NCI-H2081 treated with DMSO at 0.1 percent for 48 hours (cell line): ENCODE measurements around the gene ISOC2.
"Not testable (repeated sequence)": the region's sequence is repeated elsewhere in the genome, so short reads cannot be mapped to it uniquely, and the experiment has no call there.

Experiments used
- DNase-seq: peaks from one replicate; lab custom pipeline; 2025; lab: John Stamatoyannopoulos, UW

ISOC2 gene

DNA sequence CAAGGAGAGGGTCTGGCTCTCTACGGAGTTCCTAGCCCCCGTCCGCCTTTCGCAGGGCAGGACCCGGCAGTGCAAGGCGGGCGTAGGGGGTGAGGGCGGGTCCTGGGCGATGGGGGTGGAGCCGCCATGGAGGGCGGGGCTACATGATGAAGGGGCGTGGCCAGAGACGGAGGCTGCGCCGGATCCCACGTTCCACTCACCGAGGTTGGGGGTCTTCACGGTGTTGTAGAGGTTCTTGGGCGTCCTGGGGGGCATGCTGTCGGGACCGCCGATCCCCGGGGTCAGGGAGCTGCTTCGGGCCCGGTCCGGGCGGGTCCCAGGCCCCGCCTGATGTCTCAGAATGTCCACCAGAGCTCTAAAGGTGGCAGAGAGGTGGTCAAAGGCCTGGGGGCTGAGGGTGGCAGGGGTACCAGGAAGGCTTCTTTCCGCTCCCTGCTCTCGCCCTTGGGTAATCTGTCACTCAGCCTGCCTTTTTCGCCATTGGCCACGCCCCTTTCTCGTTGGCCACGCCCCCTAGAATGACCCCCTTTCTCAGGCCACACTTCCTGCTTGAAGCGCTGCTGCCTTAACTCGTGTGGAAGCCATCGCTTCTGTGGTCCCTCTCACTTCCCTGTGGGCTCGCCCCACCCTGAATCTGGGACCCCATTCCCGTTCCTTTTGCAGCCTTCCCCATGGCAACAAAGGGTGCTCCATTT is 20.9 kb downstream of the ISOC2 start:
- DNase-seq: no peak

DNA sequence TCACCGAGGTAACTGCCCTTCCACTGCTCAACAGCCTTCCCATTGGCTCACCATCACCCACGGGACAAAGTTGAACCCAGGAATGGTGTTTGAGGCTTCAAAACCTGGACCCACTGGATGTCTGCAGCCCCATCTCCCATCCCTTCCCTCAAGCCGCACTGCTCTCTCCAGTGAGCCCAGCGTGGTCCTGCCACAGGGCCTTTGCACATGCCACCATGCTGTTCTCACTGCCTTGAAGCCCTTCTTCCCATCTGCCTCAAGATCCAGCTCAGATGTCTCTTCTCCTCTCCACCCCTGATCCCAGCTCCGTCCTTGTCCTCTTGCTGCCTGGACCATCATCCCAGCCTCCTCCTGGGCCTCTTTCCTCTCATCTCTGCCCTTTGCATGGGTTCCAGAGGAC is 22.4 kb downstream of the ISOC2 start:
- DNase-seq: no peak

DNA sequence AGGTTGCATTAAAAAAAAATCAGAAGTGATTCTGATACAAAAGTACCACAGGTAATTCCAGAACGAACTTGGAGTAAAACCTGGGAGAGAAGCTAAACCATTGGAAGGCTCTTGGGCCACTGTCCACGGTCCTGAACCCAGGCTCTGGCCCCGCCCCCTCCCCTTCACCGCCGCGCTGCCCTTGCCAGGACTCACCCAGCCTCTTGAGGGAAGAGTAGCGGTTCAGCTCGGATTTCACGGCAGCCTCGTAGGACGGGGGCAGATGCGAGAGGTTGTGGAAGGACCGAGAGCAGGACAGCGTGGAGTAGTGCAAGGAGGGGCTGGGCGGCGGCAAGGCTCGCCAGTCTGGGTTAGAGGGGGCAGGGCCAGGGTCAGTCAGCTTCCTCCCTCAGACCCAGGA is 24.0 kb downstream of the ISOC2 start:
- DNase-seq: no peak

- no peak for DNase-seq
Observed at GRCh38 chr19:55436847-55437246, 24.6 kb downstream of the ISOC2 start.

DNA sequence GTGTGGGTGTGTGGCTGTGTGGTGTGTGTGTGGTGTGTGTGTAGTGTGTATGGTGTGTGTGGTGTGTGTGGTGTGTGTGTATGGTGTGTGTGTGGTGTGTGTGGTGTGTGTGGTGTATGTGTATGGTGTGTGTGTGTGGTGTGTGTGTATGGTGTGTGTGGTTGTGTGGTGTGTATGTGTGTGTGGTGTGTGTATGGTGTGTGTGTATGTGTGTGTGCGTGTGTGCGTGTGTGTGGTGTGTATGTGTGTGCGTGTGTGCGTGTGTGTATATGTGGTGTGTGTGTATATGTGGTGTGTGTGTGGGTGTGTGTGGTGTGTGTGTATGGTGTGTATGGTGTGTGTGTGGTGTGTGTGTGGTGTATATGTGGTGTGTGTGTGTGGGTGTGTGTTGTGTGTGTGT is 26.4 kb downstream of the ISOC2 start:
- no peak for DNase-seq

DNA sequence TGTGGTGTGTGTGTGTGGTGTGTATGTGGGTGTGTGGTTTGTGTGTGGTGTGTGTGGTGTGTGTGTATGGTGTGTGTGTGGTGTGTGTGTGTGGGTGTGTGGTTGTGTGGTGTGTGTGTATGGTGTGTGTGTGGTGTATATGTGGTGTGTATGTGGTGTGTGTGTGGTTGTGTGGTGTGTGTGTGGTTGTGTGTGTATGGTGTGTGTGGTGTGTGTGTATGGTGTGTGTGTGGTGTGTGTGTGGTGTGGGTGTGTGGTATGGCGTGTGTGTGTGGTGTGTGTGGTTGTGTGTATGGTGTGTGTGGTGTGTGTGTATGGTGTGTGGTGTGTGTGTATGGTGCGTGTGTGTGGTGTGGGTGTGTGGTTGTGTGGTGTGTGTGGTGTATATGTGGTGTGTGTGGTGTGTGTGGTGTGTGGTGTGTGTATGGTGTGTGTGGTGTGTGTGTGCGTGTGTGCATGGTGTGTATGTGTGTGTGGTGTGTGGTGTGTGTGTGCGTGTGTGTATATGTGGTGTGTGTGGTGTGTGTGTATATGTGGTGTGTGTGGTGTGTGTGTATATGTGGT is 27.0 kb downstream of the ISOC2 start:
- DNase-seq: no peak

DNA sequence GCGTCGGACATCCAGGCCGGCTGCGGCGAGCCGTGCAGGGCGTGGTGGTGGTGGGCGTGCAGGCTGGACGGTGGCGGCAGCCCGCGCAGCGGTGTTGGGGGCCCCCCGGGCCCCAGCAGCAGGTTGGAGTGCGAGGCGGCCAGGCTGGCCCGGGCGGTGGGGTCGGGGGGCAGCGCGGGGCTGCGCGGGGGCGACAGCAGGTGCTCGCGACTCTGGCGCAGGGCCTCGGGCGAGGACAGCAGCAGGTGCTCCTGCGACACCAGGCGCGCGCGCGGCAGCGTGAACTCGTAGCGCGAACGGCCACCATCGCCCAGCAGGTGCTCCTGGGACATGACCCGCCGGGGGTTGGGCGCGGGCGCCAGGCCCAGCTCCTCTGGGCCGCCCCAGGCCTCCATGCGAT is 28.1 kb downstream of the ISOC2 start:
- DNase-seq: no peak

DNA sequence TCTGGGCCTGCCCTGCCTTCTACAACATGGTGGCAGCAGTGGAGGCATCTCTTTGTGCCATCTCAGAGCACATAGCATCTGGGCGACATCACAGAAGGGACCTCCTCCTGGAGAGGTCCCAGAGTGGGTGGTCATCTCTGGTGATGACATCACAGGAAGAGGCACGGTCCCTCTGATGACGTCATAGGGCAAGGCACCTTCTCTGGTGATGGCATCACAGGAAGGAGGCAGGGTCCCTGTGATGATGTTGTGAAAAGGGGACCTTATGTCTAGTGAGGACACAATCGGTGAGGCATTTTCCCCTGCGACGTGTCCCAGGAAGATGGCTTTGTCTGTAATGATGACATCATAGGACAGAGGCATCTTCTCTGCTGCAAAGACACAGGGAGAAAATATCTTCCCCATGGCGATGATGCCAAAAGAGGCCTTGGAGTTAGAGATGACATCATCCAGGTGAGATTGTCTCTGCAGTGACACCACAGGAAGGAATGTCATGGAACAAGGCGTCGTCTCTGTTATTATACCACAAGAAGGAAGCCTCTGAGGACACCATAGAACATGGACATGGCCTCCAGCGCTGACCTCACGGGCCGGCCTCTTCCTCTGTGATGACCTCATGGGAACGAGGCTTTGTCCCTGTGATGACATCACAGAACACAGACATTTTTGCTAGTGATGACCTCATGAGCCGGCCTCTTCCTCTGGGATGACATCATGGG is 29.0 kb downstream of the ISOC2 start:
- no peak for DNase-seq

DNA sequence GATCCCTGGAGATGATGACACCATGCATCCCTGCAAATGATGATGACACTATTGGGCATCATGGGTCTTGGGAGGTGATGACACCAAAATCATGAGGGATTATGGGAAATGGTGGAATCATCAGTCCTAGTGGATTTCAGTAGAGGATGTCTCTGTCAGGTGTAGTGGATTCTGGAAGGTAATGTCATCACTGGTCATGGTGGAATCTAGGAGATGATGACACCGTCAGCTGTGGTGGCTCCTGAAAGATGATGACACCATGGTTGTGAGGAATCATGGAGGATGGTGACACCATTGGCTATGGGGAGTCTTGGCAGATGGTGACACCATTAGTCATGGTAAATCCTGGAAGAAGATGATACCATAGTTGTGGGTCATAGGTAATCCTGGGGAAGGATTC is 30.3 kb downstream of the ISOC2 start:
- no peak for DNase-seq

DNA sequence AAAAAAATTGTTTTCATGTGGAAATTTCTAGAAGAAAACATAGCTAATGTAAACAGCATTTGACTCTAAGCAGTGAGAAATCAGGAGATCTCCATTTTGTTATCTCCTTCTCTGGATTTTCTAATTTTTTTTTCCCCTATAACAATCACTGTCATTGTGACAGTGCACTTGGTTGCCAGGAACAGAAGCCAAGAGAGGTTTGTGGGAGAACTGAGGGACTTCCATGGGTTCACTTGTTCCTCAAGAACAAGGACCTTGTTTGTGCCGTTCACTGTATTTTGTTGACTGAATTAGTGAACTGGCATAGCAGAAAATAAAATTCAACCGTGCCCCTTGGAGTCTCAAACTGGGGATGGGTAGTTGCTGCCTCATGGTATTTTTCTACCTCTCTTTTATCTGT is 35.4 kb downstream of the ISOC2 start:
- no peak for DNase-seq

DNA sequence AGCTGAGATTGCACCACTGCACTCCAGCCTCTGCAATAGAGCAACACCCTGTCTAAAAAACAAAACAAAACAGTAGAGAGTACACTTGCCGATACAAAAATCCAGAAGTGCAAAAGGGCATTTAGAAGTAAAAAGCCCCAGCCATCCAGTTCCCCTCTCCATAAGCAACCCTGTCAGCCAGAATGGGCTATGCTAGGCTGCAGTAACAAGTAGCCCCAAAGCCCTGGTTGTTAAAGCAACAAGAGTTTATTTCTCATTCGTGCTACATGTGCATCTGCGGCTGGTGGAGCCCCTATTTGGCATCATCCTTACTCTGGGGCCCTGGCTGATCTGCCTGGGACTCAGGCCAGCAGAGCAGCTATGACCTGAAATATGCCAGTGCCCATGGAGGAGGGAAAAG is 36.9 kb downstream of the ISOC2 start:
- DNase-seq: no peak

DNA sequence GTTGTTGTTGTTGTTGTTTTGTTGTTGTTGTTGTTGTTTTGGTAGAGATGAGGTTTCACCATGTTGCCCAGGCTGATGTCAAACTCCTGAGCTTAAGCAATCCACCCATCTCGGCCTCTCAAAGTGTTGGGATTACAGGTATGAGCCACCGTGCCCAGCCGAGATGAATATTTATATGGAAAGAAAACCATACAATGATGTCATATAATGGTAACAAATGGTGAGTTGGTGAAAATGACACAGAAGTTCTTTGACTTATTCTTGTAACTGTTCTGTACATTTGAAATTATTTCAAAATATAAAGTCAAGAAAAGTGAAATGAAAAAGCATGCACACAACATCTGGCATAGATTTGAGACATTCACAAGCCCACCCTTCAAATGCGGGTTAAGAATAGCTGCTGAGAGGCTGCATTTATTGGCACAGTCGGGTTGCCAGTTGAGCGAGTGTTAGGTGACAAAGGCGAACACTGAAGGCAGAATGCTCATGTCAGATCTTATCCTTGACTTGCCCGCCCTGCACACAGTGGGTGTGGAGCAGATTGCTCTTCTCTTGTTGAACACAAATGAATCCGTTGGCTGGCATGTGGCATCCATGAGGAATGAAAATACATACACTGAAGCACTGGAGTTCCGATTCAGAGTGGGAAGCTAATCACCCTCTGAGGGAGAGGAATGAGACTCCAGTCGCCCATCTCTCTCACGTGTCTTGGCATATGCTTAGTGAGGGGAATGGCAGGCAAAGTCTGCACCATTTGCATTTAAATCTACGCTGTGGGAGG is 38.0 kb downstream of the ISOC2 start:
- no peak for DNase-seq

DNA sequence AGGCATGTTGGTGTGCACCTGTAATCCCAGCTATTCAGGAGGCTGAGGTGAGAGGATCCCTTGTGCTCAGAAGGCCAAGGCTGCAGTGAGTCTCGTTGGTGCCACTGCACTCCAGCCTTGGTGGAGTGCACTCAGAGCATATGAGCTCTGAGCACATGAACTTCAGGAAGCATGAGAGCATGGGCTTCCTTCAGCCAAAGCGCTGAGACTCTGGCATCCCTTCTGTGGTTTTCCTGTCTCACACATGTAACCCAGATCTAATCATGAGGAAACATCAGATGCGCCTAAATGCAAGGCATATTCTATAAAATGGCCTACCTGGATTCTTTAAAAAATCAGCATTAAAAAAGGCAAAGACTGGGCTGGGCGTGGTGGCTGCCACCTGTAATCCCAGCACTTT is 40.2 kb downstream of the ISOC2 start:
- not testable (repeated sequence) for DNase-seq

- DNase-seq: no peak
Observed at GRCh38 chr19:55419624-55420236, 41.7 kb downstream of the ISOC2 start.

DNA sequence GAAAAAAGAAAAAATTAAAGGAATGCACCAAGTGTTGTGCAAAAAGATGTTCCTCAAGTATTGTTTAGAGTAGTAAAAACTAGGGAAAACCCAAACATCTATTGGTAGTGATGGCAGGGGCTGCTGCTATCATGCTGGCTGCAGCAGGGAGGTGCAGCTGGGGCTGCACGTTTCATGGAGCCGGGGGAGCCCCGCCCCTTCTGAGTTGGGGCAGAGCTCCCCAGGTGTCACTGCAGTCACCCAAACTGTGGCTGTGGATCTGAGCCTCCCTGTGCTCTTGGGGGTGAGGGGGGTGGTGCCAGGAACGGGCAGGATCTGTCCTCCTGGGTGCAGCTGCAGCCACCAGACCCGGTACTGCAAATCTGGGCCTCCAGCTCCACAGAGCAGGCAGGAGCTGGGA is 42.3 kb downstream of the ISOC2 start:
- DNase-seq: no peak

- DNase-seq: peak; percentile 34
Observed at GRCh38 chr19:55418185-55418584, 43.3 kb downstream of the ISOC2 start.

GRCh38 chr19:55410168-55410567 is 51.3 kb downstream of the ISOC2 start:
- DNase-seq: no peak

- not testable (repeated sequence) for DNase-seq
Observed at GRCh38 chr19:55409179-55409578, 52.3 kb downstream of the ISOC2 start.

DNA sequence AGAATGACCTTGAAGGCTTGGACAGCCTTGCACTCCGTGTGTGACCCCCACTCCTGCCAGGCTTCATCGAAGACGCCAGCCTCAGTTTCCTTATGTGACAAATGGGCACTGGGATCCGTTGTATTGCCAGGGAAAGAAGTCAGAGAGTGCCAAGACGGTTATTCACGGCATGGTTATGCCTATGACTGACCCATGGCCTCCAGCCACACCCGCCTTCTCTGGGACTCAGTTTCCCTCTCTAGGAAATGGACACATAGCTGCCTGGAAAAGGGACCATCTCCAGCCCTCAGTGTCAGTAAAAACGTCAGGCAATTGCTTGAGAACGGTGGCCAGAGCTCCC is 52.9 kb downstream of the ISOC2 start:
- no peak for DNase-seq

- DNase-seq: peak; percentile 95
Observed at GRCh38 chr19:55407800-55408532, 53.5 kb downstream of the ISOC2 start.

DNA sequence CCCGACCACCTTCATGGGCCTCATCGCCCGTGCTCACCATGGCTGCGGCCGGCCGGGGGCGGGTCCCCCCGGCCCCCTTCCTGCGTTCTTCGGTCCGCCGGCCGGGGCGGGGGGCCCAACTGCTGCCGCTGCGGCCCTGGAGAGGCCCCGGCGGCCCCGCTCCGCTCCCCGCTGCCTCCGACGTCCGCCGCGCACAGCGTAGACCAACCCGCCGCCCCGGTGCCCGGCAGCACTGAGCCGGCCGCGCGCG is 54.0 kb downstream of the ISOC2 start, which contains the start of gene UBE2S:
TSS of gene UBE2S (minus strand) at position 239 of the 250 bp plus-strand sequence. CDS start at position 40, 199 bp downstream.
- DNase-seq: not testable (repeated sequence)
